GM21447 (cell line): ENCODE data around the gene HSFX2.
"Not testable (repeated sequence)": the region's sequence is repeated elsewhere in the genome, so short reads cannot be mapped to it uniquely, and the experiment has no call there.

Experiments used
- ATAC-seq: cut with Tn5 transposase; IDR thresholded peaks from one replicate; pipeline ENCODE4 v1.9.1; 2021; ENCODE audit not compliant: unreplicated experiment

The HSFX2 gene

DNA sequence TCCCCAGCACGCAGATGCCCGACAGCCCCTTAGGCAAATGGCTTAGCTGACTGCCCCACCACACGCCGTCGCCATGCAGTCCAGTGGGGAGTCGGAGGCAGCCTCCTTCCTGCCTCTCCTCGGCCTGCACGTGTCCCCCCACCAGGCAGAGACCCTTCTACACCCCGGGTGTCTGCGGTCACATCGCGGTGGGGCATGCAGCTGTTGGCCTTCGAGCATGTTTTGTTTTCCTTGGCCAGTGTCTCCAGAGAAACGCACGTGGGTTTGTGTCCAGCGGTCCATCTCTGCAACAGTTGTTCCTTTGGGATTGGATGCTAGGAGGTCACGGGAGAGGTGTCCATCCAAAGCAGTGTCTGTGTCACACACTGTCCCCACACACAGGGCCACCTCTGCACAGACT, at the start of gene HSFX2:
Gene HSFX2, minus strand, starts transcription at position 101 of the 400 bp plus-strand sequence. CDS start 614 bp downstream, outside the sequence.
- ATAC-seq = not testable (repeated sequence)

- ATAC-seq = no peak
Observed at GRCh38 chrX:149643496-149643895, 48.4 kb upstream of the HSFX2 start.

DNA sequence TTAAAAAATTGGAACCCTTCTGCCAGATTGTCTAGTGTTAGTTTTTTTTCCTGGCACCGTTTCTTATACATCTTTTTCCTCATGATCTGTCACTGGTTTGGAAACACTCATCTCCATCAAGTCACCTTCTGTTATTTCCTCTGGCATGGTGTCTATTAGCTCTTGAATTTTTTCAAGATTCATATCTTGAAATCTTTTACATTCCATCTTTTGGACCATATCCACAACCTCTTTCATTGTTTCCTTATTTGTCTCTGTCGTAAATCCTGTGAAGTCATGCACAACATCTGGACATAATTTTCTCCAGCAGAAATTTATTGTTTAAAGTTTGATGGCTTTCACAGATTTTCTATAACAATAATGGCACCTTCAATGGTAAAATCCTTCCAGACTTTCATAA, 46.7 kb upstream of the HSFX2 start:
- no peak for ATAC-seq

DNA sequence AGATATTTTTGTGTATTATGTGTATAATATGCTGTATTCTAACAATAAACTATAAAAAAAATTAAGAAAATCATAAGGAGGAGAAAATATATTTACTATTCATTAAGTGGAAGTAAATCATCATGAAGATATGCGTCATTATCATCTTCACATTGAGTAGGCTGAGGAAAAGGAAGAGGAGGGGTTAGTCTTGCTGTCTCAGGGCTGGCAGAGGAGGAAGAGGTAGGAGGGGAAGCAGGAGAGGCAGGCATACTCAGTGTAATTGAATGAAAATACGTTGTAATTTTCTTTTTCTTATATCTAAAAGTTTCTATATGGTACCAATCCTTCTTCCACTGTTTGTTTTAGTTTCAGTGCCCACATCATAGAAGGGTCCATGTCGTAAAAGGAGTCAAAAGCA, 46.3 kb upstream of the HSFX2 start:
- ATAC-seq = no peak

GRCh38 chrX:149639568-149639967, 44.5 kb upstream of the HSFX2 start:
- no peak for ATAC-seq

- no peak for ATAC-seq
Observed at GRCh38 chrX:149638860-149639259, 43.7 kb upstream of the HSFX2 start.

GRCh38 chrX:149633511-149633910, 38.4 kb upstream of the HSFX2 start:
- no peak for ATAC-seq

DNA sequence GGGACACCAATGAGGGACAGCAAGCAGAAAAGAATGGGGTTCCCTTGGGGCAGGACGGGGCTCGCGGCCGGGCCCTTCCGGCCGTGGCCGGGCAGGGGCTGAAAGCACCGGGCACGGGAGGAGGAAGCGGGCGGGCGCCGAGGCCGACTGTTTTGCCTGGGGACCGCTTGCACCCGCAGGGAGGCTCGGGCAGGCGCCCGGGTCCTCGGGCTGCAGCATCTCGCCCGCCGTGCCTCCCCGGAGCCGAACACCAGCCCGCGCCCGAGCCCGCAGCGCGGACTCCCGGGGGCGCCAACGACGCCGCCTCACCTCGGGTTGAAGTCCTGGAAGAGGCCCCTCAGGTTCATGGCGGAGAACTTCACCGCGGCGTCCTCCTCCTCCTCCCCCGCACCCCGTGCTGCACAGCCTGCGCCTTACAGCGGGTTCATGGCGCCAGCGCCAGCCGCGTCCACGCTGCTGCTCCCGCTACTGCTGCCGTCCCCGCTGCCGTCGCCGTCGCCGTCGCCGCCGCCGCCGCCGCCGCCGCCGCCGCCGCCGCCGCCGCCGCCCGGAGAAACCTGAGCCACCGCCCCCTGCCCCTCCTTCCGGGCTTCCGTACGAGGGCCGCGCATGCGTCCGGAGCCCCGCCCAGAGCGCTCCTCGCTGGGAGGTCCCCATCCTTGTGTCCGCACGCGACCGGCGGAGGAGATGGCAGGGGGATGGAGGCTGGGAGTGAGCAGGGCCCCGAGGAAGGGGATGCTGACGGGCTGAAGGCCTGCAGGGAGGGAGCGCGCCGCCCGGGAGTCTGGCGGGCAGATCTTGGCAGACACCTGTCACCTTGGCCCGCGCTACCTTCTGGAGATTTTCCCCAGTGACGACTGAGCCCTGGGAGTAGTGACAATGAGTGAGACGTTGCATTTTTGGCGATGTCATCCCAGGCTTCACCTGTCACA, 36.4 kb upstream of the HSFX2 start, which contains the start of gene TMEM185A:
Gene TMEM185A, minus strand, starts transcription at position 559 of the 932 bp plus-strand sequence. Its CDS starts 212 bp downstream, at position 347.
- peak; percentile 90 for ATAC-seq

DNA sequence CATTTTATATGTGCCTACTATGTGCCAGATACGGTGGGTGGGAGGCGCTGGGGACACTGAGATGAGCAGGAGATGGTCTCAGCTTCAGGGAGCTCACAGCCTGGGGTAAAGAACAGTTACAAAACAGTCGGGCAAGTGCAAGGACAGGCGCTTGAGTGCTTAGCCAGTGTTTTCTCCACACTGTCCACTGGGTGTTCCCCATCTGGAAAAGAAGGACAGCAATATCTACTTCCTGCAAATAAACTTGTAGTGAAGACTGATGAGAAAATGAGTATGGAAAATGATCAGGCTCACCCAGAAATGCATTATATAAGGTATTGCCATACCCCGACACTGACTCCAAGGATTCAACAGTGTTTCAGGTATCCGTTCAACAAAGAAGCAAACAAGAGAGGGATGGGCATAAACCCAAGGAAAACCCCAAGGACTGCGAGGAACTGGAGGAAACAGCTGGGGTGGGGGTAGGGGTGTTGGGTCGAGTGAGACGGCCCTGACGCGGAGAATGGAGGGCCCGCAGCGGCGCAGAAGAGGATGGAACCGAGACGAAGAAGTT, 35.6 kb upstream of the HSFX2 start:
- no peak for ATAC-seq

DNA sequence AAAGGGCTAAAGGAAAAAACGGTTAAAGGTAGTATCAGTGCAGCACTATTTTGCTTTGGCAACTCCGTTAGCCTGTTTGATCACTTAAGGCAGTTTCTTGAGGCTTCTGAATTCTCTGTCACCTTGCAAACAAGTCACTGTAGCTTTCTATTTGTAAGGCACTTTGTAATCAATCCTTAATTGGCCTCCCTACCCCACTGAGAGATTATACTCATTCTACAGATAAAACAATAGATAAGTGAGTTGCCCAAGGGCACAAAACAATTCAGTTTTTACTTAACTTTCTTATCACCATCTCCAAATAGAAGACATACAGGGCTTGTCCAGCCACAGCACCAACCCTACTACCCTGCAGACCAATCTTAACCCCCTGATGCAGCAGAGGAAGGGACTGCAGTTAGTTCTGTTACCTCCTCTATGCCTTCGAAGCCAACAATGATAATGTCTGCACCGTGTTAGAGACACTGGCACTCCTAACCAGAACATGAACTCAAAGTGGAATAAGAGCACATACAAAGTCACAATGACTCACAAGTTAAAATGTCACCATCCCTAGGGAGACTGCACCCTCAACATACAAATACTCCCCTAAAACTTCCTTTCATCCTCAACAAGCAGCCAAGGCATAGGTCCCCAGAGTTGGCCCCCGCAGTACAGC, 34.7 kb upstream of the HSFX2 start:
- ATAC-seq = no peak

GRCh38 chrX:149628768-149629167, 33.7 kb upstream of the HSFX2 start:
- no peak for ATAC-seq

DNA sequence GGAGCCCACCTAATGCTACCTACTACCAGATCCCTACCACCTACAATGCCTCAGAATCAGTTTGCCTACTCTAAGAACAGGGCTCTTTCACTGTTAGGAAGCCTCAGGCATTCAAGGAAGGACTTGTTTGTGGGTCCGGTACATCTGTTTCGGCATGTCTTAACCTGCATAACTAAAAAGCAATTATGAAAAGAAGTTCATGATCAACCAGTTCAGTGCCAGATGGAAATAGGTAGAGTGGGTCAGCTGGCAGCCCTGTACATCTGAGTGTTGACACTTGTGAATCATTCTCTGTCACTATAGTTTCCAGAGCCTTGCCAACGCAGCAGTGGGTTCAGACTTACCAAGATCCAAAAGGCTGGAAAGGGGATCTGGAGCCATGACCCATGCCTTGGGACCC, 33.2 kb upstream of the HSFX2 start:
- ATAC-seq = no peak

GRCh38 chrX:149626829-149627228, 31.7 kb upstream of the HSFX2 start:
- ATAC-seq = not testable (repeated sequence)

DNA sequence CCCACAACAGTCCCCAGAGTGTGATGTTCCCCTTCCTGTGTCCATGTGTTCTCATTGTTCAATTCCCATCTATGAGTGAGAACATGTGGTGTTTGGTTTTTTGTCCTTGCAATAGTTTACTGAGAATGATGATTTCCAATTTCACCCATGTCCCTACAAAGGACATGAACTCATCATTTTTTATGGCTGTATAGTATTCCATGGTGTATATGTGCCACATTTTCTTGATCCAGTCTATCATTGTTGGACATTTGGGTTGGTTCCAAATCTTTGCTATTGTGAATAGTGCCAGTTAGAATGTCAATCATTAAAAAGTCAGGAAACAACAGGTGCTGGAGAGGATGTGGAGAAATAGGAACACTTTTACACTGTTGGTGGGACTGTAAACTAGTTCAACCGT, 24.5 kb upstream of the HSFX2 start:
- not testable (repeated sequence) for ATAC-seq

GRCh38 chrX:149618871-149619270, 23.8 kb upstream of the HSFX2 start:
- no peak for ATAC-seq

GRCh38 chrX:149611623-149612175, 16.6 kb upstream of the HSFX2 start:
- ATAC-seq = no peak

DNA sequence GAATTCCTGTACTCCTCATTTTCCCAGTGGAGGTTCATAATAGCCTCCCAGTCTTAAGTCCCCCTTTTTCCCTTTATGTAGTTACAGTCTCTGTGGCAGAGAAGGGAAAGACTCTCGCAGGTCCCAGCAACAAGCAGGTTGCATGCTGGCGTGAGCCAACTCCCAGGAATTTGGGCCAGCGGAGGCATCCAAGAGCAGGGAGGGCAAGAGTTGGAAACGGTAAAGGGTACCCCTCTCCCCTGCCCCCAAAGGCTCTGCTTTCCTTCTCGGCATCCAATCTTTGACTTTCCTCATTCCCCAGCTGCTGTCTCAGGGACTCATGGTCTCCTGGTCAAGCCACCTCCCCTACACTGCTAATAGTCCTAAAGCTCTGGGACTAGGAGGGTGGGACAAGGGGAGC, 15.4 kb upstream of the HSFX2 start:
- no peak for ATAC-seq

- no peak for ATAC-seq
Observed at GRCh38 chrX:149607699-149608098, 12.6 kb upstream of the HSFX2 start.

DNA sequence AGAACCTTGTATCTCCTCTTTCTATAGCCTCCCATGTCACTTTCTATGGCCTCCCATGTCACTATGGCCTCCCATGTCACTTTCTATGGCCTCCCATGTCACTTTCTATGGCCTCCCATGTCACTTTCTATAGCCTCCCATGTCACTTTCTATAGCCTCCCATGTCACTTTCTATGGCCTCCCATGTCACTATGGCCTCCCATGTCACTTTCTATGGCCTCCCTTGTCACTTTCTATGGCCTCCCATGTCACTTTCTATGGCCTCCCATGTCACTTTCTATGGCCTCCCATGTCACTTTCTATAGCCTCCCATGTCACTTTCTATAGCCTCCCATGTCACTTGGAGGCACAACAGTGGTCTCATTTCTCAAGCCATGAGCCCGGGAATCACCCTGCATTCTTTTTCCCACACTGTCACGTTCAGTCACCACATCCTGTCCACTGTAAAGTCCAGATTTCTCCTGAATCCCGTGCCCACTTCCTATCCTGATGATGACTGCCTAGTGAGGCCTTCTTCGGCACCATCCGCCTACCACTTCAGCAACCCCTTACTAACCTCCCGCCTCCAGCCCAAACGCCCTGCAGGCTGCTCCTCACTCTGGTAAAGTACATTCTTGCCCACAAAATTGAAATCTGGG, 10.3 kb upstream of the HSFX2 start:
- not testable (repeated sequence) for ATAC-seq

- ATAC-seq = not testable (repeated sequence)
Observed at GRCh38 chrX:149598603-149599002, 3.5 kb upstream of the HSFX2 start.

DNA sequence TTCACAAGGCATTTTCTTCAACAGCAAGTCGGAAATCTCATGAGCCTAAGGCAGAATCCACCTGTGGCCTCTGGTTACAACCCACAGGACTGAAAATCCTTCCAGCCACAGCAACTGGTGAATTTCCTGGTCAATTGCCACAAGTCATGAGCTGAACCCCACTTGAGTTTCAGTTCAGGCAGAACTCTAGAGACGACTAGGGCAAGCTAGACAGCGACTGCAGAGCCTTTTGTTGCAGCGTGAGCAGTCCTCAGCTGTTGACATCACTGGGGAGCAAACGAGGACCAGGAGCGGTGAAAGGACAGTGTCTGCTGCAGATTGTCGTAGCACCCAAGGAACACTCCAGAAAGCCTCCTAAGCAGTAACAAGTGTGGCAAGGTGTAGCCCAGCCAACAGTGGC, 829 bp upstream of the HSFX2 start:
- not testable (repeated sequence) for ATAC-seq
